HCEC 1CT (cell line): ENCODE measurements around the gene GARNL3.

Experiments used
- DNase-seq: peaks from one replicate; pipeline ENCODE4 v3.0.0-alpha.2; 2017

The GARNL3 gene

DNA sequence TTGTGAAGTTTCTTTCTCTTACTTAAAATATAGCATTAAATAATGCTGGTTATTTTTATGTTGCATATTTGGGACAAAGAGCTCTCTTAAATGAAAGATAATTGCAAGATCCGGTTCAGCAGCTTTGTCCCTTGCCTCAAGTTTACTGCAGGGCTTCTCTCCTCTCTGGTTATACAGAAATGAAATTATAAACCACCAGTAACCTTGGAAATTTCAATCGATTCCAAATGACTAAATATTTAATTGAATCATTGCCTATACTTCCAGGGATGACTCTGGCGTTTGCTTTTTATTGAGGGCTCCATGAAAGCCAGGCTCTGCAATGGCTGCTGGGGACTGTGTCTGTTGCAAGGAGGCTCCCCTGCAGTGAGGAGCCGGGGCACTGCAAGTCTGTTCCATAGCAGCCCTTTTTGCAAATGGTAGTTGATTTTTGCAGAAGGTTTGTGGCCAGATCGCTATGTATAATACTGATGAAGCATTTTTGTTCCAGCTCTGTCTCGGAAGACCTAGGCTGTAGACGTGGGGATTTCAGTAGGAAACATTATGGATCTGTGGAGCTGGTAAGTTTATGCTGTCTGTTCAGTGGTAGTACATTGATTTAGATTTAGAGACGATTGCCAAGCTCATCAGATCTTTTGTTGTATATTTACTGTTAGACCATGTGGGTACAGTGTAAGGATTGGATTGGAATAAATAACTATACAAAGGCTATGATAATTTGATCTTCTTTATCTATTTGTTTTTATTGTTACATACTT, at the start of gene GARNL3:
Gene GARNL3, plus strand, starts transcription at position 313 of the 758 bp plus-strand sequence. Its CDS starts 104 bp downstream, at position 417.
- no peak for DNase-seq

DNA sequence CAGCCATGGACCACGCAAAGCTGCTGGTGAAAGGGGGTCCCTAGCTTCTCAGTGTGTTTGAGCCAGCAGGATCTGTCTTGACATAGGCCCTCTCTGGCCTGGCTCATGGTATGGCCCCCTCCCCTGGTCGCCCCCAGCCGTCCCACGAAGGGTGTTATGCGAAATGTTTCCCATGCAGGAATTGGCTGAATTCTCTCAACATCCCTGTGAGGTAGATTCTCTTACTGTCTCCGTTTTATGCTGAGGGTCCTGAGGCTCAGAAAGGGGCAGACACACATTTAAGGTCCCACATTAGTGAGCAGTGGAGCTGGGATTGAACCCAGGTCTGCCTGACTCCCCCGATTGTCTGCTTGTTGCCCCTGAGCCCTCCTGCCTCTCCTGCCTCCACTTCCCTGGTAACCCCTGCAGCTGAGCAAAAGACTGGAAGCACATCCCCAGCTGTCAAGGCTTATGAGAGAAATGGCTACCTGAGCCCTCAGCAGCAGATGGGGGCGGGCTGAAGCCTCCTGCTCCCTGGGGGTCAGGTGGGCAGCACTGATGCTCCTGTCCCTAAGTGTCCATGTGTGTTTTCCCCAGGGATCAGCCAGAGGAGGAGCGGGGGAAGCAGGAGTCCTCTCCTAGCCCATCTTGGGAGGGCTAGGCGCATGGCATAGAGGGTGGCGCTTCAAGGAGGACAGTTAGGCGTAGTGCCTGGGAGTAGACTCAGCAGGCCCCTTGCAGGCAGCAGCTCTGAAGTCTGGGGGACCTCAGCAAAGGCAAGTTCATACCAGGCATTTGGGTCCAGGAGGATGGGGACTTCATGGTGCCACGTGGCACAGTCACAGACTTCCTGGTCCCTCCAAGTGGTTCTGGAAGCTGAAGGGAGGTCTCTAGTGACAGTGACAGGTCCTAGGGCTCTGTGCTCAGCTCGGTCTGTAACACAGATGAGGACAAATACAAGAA, 49.0 kb upstream of the GARNL3 start:
- no peak for DNase-seq

DNA sequence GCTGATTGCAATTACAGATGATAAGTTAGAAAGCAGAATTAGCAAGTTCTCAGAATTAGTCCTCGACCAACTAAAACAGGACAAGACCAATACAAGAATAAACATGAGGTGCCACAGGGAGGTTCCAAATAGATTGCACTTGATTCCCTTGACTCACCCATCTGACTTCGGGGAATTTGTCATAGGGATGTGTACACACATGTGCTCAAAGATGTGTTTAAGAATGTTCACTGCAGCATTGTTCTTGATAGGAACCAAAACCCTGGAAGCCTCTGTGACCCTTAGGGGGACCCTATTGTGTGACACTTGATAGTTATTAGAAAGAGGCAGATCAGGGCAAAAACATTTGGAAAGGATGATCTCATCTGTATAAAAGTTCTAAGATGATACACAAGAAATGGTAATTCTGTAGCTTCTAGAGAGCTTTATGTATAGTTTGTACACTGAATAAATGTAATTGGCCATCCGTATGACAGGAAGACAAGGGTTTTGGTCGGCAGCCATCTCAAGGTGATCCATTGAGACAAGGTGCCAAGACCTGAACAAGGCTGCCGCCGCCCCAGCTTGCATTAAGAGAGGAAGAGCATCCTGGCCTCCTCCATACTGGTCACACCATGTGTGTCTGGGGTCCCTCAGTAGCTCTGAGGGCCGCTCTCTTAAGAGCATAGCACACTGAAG, 48.2 kb upstream of the GARNL3 start:
- no peak for DNase-seq

DNA sequence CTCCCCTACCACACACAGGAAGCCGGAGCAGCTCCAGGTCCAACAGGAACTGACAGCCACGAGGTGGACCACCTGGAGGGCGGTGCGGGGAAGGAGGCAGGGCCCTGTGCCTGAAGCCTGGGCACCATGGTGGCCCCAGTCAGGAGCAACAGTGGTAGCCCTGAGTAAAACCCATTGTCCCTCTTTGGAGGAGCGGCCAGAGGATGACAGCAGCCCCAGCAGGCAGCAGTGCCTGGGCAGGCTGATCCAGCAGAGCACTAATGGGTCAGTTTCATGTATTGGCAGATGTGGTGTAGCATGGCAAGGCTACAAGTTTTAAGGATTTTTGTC, 47.7 kb upstream of the GARNL3 start:
- no peak for DNase-seq

GRCh38 chr9:127218818-127219217, 45.8 kb upstream of the GARNL3 start:
- DNase-seq: no peak

DNA sequence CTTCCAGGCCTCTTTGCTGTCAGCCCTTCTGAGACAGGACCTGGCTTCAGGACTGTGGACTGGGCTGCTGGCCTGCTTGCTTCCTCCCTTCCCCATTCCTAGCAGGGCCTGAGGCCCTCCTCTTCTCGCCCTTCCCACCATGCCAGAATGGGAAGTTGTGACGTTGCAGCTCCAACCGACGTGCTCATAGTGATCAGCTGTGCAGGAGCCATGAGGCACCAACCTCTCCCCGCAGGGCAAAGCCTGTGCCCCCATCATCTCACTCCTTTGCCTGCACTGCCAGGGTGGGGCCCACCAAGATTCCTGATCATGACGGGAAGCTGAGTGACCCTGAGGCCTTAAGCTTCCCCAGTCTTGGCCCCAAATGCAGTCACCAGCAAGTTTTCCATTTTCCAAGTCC, 45.1 kb upstream of the GARNL3 start:
- no peak for DNase-seq

DNA sequence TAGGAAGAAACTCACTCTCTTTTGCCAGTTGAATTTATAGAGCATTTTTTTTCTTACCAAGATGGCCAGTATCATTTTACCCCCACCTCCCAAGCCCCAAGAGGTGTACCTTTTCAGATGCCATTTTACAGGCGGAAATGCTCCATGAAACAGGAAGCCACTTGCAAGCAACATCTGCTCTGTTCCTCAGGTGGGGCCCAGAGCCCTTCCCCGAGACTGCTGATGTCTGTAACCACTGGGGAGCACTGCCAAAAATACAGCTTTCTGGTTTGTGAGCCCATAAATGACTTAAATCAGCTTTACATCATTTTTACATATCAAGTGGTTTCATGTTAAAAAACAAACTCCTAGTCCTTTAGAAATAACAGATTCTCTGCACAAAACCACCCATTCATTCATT, 42.9 kb upstream of the GARNL3 start:
- DNase-seq: no peak

- DNase-seq: no peak
These were observed 42.0 kb upstream of the GARNL3 start for GRCh38 chr9:127222388-127223095.

GRCh38 chr9:127223266-127223665, 41.3 kb upstream of the GARNL3 start:
- DNase-seq: no peak

DNA sequence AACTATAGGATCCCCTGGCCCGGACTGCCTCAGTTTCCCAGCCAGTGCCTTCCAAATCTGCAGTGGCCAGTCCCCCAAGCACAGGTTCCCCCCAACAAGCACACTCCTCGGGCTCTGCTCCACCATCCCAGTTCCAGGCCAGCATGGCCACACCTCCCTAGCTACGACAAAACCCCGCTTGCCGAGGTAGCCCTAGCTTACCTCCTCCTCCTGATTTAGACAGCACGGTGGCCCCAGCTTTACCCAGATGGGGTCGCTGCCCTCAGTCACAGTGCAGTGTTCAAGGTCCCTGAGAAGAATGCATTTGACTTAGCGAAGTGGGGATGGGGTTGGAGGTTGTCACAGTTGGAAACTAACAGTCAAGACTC, 40.8 kb upstream of the GARNL3 start:
- no peak for DNase-seq

- DNase-seq: peak; percentile 41
These were observed 40.2 kb upstream of the GARNL3 start for GRCh38 chr9:127224178-127224882.

GRCh38 chr9:127224883-127225739, 39.5 kb upstream of the GARNL3 start:
- DNase-seq: peak; percentile 86

GRCh38 chr9:127225801-127226625, 38.6 kb upstream of the GARNL3 start:
- DNase-seq: no peak

DNA sequence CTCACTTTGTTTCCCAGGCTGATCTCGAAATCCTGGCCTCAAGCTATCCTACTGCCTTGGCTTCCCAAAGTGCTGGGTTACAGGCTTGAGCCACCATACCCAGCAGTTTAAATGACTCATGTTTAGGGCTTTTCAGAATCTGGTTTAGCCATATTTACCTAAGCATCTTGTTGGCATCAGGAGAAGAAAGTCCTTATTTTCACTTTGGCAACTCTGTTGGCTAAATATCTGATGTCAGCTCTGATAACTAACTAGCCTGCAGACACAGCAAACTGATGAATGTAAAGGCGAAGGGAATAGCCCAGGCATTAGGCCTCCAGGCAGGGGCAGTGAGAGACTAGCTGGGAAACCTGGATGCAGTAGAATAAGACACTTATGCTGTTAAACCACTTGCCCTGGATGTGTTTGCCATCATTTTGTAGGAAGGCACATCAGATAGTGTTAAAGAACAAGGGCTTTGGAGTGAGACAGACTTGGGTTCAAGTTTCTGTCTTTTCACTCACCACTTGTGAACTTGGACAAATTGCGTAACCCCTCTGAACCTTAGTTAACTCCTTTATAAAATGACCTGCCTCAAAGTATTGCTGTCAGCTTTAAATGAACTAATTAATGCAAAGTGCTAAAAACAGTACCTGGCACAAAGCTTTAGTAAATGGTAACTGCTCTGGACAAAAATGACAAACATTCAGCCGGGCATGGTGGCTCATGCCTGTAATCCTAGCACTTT, 34.7 kb upstream of the GARNL3 start:
- DNase-seq: no peak

DNA sequence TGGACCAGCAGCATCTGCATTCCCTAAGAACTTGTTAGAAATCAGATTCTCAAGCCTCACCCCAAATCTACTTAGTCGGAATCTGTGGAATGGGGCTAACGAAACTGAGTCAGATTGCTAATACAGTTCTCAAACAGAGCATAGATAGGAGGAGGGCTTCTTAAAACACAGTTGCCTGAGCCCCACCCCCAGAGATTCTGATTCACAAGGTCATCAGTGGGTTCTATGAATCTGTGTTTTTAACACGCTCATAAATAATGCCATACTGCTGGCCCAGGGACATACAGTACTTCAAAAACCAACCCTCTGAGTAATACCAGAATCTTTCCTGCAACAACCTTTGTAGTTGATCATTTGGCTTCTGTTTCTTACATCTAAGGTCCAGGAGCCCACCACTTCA, 32.9 kb upstream of the GARNL3 start:
- no peak for DNase-seq

- DNase-seq: no peak
These were observed 31.6 kb upstream of the GARNL3 start for GRCh38 chr9:127232833-127233549.

GRCh38 chr9:127233550-127233949, 31.0 kb upstream of the GARNL3 start:
- no peak for DNase-seq

- no peak for DNase-seq
These were observed 30.6 kb upstream of the GARNL3 start for GRCh38 chr9:127233989-127234388.

DNA sequence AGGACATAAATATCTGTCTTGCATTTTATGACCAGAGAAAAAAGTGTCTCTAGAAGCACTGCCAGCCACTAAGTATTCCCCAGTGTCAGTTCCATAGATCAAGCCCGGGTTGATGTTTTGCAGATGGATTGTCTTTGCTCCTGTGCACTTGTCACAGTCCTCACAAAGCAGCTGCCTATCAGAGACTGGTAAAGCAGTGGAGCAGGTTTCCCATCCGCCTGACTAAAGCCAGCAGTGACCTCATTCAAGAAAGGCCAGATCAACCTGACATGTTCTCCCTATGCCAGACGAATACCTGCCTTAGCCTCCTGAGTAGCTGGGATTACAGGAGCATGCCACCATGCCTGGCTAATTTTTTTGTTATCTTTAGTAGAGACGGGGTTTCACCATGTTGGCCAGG, 26.8 kb upstream of the GARNL3 start:
- DNase-seq: no peak
